ENCODE measurements around the gene CIB4.

DNA sequence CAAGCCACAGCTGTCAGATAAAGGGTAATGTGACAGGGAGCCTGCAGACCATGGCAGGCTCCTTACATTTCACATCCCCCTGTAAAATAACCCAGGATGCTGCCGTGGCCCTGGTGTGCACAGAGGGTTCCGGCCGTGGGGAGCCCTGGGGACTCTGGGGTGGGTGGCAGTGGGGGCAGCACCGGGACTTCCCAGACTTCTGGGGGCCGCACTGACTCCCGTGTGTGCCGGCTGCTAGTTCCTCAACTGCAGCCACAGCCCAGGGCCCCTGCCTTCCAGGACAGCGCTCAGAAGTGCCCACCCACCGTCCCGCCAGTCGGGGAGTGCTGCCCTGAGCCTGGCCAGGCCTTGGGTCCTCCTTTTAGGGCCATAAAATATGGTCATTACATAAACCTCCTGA is 56.5 kb downstream of the CIB4 start:
- TF ChIP-seq, protein P1, sequence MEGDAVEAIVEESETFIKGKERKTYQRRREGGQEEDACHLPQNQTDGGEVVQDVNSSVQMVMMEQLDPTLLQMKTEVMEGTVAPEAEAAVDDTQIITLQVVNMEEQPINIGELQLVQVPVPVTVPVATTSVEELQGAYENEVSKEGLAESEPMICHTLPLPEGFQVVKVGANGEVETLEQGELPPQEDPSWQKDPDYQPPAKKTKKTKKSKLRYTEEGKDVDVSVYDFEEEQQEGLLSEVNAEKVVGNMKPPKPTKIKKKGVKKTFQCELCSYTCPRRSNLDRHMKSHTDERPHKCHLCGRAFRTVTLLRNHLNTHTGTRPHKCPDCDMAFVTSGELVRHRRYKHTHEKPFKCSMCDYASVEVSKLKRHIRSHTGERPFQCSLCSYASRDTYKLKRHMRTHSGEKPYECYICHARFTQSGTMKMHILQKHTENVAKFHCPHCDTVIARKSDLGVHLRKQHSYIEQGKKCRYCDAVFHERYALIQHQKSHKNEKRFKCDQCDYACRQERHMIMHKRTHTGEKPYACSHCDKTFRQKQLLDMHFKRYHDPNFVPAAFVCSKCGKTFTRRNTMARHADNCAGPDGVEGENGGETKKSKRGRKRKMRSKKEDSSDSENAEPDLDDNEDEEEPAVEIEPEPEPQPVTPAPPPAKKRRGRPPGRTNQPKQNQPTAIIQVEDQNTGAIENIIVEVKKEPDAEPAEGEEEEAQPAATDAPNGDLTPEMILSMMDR (IDR thresholded peaks at IDR 0.05; ENCODE audit: borderline replicate concordance, extremely low read depth, low read length, poor library complexity, severe bottlenecking): no peak
- no peak for TF ChIP-seq EZH2 (IDR thresholded peaks at IDR 0.05; ENCODE audit: borderline replicate concordance, low read depth, low read length, severe bottlenecking)

All from DND-41 (cell line).